Measurements from ENCODE around the gene ARRB1.

- TF ChIP-seq CTCF (conservative IDR thresholded peaks at IDR 0.05 in 1 of 2, IDR thresholded peaks at IDR 0.05 in 1 of 2; ENCODE audit: extremely low read depth in 1 of 2, insufficient read depth in 1 of 2, low read depth in 1 of 2, low read length in 2 of 2): no peak
- TF ChIP-seq EZH2 (IDR thresholded peaks at IDR 0.05; ENCODE audit: borderline replicate concordance, low read length): no peak
Measured at GRCh38 chr11:75398906-75399305, 47.4 kb upstream of the ARRB1 start.
